ENCODE data around the gene HSPE1.

The HSPE1 gene

DNA sequence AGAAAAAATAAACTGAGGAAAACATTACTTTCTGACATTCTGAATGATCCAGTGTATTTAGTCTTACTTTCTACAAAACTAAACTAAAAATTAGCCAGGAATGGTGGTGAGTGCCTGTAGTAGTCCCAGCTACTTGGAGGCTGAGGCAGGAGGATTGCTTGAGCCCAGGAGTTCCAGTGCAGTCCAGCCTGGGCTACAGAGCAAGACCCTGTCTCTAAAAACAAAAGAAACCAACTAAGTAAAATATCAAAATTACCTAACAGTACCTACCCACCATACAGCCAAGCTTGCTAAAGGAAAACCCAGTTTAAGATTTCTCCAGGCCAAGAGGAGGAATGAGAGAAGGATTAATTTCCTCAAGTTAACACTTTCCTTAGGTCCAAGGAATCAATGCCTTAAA, 3.5 kb upstream of the HSPE1 start:
- no peak overlapping the region for H3K27ac ChIP-seq
- H3K4me3 ChIP-seq = no peak overlapping the region

DNA sequence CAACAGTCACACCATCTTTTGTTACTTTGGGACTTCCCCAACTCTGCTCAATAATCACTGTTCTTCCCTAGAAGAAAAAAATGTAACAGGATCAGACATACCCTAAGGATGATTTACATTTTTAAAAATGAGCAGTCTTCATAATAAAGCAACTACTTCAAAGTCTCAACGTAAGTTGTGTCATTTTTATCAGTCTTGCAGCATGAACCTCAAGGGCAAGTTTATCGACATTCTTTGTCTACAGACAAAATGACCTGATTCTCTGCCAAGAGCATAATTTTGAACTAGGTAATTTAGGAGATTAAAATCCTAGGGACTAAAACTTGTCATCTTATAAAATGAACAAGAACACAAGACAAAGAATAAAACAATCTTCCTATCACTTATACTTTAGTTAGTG, 2.9 kb upstream of the HSPE1 start:
- Histone ChIP-seq H3K27ac (no peak overlapping the region), H3K4me3 (peak overlapping the region in 2 of 7 experiments; percentile 94 to 97)

DNA sequence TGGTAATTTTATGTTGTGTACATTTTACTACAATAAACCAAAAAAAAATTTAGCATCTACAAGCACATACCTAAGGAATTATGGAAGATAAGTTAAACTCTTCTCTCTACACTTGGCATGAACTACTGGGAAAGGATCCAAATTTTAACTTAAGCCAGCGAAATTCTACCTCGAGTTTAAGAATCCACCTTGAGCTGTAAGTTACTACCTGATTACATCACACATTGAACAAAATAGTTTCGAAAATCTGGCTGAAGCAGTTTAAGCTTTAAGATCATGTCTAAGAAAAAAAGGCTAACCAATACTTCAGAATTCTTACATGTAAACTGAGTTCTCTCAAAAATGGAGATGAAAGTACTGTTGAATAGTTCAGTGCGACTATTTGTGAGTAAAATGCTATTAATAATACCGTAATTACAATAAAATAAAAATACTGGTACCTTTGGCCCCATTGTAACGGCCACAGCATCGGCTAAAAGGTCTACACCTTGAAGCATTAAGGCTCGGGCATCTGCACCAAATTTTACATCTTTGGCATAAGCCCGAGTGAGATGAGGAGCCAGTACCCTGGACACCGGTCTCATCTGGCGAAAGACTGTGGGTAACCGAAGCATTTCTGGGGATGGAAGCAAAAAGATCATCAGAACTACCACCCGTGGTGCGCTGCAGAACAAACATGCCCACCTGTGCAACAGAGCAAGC, 1.8 kb upstream of the HSPE1 start:
- Histone ChIP-seq H3K4me3 (peak overlapping the region; percentile 65 to 97 (median 91)), H3K27ac (peak overlapping the region in 19 of 21 experiments; percentile 81 to 99 (median 93))

DNA sequence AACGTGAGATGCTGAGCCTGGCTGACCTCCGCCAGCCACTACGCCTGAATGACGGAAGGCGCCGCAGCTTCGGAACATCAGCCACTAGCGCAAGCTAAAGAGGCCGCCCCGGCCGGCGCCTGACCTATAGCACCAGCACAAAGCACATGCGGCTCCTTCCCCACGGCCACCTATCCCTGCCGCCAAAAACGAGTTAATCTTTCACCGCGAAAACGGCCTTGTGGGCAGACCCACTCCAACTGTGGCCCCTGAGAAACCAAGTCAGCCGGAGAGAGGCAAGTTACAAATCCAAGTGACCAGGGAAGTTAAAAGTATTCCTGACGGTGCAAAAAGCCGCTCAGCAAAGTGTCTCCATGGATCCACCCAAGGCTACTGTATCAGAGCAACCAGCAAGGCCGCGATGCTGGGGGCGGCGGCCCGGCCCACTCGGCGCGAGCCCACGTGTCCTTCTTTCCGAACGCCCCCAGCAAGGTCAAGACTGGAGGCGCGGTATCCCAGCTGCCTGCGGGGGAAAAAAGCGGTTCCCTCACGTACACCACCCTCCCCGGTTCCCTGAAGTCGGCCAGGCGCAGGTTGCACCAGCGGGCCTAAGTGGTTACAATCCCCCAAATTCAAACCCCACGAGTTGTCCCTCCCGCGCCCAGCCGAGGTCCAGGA, 1.1 kb upstream of the HSPE1 start:
- Histone ChIP-seq H3K27ac (peak overlapping the region; percentile 79 to 99 (median 93)), H3K4me3 (peak overlapping the region; percentile 65 to 97 (median 91))

DNA sequence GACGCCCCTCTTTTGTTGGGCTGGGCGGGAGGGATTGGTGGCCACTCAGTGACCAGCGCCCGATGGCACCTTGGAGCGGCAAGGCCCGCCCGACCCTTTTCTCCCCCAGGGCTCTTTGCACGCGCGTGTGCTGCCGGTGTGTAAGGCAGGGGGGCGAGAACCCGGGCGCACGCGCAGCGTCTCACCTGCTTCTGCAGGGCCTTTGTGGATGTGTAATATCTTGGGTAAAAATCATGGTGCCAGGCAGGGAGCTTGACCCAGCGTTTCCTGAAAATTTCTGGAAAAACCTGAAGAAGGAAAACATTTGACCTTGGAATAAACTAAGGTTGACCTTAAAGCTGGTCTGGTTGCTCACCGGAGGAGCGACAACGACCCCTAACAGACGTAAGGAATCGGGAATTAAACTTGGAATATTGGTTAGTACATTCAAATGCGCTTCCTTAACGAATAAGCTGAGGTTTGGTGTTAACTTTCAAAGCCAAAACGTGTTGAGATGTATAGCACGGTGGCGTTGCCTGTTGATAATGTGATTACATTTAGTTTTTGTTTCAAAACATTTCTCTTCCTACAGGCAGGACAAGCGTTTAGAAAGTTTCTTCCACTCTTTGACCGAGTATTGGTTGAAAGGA, 438 bp downstream of the HSPE1 start:
- H3K27ac ChIP-seq = peak overlapping the region; percentile 57 to 99 (median 93)
- peak overlapping the region; percentile 65 to 97 (median 91) for H3K4me3 ChIP-seq

DNA sequence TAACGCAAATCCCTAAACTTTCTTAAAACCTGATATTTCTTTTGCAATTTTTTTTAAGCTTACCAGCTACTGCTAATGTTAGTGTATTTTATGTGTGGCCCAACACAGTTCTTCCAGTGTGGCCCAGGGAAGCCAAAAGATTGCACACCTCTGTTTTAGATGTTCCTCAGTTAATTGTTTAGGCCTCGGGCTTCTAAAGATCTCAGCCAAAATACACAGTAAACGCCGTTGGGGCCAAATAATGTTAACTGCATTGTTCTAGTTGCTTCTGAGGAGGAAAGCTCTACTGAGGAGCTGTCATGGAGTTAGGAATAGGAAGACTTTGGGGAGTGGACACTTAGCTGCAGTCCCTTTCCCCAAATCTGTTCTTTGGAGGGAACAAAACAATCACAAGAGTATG, 2.0 kb downstream of the HSPE1 start:
- Histone ChIP-seq H3K4me3 (peak overlapping the region in 1 of 7 experiments; percentile 97), H3K27ac (peak overlapping the region in 5 of 21 experiments; percentile 4 to 98 (median 95))

DNA sequence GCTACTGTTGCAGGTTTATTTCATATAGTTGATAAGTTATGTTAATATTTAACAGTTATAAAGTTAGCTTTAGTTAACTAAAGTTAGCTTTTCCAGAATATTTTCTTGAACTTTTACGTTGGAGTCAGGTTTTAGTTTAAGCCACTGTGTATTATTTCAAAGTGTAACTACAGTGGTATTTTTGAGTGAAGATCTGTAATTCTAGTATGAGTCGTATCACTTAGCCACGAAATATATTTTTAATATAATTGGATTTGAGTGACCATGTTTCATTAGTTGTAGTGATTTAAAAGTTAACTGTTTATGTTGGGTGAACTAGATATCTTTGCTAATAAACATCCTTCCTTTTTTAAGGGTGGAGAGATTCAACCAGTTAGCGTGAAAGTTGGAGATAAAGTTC, 2.5 kb downstream of the HSPE1 start:
- Histone ChIP-seq H3K4me3 (no peak overlapping the region), H3K27ac (peak overlapping the region in 2 of 21 experiments; percentile 93 to 96)

DNA sequence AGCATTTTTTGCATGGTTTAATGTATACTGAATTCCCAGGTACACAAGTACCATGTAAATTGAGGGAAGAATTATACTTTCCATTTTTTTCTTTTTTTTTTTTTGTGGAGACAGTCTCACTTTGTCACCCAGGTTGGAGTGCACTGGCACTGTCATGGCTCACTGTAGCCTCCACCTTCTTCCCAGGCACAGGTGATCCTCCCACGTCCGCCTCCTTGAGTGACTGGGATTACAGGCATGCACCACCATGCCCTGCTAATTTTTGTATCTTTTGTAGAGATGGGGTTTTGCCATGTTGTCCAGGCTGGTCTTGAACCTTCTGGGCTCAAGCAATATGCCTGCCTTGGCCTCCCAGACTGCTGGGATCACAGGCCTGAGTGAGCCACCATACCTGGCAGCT, 3.8 kb downstream of the HSPE1 start:
- H3K27ac ChIP-seq = no peak overlapping the region
- no peak overlapping the region for H3K4me3 ChIP-seq

DNA sequence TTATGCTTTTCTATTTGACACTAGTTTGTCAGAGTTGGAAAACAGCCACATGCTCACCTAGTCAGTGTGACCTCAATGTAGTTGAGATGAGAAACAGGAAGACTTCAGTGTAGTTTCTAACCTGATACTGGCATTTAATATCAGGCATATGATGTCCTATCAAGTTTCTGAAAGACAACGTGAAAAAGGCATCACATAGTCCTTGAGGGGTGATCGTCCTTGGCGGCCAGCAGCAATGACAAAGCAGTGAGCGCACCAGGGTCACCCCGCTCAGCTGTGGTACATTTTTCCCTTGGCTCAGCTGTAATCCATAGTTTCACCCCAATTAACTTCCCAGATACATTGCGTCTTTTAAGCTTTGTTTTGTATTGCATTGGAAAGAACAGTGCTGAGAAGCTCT, 4.3 kb downstream of the HSPE1 start:
- no peak overlapping the region for H3K4me3 ChIP-seq
- no peak overlapping the region for H3K27ac ChIP-seq

DNA sequence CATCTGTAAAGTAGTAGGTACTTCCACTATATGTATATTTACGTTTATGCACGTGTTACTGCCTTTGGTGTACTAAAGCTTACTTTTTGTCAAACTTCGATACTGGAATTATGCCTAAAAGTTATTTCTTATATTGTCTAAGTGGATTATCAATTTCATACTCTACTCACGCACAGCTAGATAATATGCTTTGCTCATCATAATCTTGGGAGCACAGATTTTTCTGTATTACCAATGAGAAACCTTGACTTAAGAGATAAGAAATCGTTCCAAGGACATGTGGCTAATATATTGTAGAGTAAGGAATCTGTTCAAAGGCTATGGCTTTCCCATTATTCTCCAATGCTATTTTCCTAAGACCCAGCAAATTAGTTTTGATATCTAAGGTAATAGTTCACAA, 6.5 kb downstream of the HSPE1 start:
- Histone ChIP-seq H3K4me3 (no peak overlapping the region), H3K27ac (no peak overlapping the region)

DNA sequence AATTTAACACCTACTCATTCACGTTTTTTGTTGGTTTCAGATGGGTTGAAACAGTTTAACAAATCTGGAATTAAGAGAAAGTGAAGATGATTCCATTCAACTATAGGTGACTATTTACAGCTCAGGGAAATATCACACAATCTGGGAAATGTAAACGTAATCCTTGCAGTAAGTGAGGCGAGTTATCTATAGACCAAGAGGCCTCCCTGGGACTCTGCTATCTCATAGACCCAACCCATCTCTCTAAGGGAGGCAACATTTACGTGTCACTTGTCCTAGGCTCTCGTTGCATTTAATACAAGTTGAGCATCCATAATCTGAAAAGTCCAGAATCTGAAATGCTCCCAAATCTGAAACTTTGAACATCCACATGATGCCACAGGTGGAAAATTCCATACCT, 13.7 kb downstream of the HSPE1 start:
- Histone ChIP-seq H3K27ac (no peak overlapping the region), H3K4me3 (no peak overlapping the region)

DNA sequence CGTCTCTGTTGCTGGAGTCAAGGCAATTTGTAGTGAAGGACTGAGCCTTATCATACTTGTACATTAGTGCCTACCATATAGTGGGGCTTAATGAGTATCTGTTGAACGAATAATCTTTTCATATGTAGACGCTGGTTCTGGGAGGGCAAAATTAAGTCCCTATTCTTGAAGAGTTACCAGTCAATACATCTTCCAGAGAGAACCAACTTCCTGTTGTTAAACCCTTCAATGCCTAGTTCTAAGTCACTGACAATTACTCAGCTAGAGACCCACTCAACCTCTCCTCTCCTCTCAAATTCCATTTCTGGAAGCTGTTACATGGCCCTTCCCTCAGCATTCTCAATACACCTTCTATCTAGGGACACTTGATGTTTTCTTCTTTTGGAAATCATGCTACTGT, 14.6 kb downstream of the HSPE1 start:
- peak overlapping the region in 20 of 21 experiments; percentile 83 to 99 (median 95) for H3K27ac ChIP-seq
- peak overlapping the region in 5 of 7 experiments; percentile 79 to 99 (median 95) for H3K4me3 ChIP-seq

DNA sequence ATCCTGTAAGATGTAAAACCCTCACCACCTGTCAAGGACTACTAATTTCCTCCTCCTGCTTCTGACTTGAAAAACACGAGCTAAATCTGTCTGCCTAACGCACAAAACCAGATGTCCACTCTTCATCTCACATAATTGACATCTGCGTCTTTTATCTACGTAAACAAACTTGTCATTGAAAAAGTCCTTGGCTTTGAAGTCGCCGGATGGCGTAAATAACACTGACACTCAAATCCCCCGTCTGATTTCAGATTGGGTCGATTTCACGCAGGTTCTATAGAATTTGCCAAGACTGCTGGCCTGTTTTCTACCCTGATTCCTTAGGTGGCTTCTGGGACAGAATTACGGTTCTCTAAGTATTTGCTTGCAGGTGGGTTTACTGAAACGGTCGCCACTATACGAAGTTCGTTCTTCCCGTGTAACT, 15.1 kb downstream of the HSPE1 start:
- Histone ChIP-seq H3K27ac (peak overlapping the region; percentile 63 to 99 (median 95)), H3K4me3 (peak overlapping the region; percentile 73 to 99 (median 87))

DNA sequence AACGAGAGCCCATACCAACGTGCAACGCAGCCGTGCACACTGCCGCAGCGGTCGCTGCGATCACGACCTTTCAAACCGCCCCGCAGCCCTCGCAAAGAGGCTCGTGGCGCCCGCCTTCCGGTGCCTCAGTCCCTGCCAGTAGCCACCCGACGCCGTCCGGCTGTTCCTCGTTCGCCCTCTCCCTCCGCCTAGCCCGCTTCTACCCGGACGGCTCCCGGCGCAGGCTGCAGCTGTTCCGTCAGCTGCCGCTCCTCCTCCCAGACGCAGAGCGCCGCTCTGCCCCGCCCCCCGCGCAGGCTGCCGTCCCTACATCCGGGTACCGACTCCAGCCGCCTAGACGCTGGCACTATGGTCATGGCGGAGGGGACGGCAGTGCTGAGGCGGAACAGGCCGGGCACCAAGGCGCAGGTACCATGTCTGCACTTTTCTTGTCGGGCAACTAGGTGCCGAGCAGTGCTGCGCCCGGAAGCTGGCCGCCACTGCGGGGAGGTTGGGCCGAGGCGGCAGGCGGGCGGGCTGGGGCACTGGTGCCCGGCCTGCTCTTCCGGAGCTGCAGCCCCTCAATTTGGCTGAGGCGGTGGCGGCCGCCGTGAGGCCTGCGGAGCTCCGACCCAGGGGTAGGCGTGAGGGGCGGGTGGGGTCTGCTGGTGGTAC, 15.7 kb downstream of the HSPE1 start, which contains the start of gene MOB4:
Gene MOB4, plus strand, starts transcription at position 328 of the 654 bp plus-strand sequence. Its CDS starts 21 bp downstream, at position 349.
- H3K27ac ChIP-seq = peak within 1 kb of the TSS; percentile 63 to 99 (median 95)

DNA sequence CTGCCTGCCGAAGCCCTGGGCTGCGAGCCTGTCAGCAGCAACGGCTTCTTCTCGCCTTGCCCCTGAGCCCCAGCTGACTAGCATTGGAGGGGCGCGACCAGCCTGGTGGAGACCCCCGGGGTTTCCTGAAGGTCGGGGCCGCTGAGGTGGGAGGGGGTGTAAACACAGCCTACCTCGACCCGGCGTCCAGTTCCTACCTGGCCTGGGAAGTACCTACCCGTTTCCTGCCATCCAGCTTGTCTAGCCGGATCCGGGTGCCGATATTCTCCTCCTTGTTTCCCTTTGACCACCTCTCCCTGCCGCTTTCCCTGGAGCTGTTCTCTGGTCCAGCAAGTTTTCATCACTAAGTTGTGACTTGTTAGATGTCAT, 16.2 kb downstream of the HSPE1 start:
- peak overlapping the region; percentile 73 to 99 (median 87) for H3K4me3 ChIP-seq

More for the DNA sequence above, 15.7 kb downstream of the HSPE1 start, which contains the start of gene MOB4:
- peak within 1 kb of the TSS; percentile 73 to 99 (median 87) for H3K4me3 ChIP-seq

DNA sequence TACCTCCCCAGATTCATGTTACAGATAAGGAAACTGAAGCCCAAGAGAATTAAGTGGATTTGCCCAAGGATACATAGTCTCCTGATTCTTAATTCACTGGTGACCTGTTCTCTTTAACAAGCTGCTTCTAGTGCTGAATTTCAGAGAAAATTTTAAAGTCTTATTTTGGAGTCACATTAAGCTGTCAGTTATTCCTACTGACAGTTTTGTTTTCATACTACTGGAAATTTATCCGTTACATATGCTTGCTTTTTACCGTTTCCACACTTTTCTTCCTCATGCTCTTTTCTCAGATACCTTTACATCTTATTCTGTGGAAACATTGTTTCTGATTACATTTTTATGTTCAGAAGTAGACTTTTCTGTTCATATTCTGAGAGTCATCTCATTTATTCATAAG, 17.0 kb downstream of the HSPE1 start:
- peak overlapping the region in 9 of 21 experiments; percentile 16 to 99 (median 93) for H3K27ac ChIP-seq
- peak overlapping the region; percentile 73 to 99 (median 87) for H3K4me3 ChIP-seq

More for the DNA sequence above, 16.2 kb downstream of the HSPE1 start:
- H3K27ac ChIP-seq = peak overlapping the region; percentile 63 to 99 (median 95)

DNA sequence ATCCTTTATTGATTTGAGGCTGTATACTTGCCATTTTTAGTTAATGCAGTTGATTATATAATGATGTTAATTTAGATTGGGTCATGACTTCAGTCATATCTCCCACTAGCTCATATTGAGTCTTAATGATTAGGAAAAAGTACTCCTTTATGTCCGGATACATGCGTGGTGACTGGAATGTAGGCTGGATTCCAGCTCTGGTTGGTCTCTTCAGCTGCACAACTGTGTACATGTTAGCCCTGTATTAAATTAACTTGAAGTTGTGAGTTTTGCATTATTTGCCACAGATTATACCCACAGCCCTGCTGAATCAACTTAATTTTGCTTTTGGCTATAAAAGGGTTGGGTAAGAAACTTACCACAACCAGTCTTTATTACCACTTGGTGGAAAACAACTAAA, 38.2 kb downstream of the HSPE1 start:
- Histone ChIP-seq H3K27ac (no peak overlapping the region), H3K4me3 (no peak overlapping the region)

DNA sequence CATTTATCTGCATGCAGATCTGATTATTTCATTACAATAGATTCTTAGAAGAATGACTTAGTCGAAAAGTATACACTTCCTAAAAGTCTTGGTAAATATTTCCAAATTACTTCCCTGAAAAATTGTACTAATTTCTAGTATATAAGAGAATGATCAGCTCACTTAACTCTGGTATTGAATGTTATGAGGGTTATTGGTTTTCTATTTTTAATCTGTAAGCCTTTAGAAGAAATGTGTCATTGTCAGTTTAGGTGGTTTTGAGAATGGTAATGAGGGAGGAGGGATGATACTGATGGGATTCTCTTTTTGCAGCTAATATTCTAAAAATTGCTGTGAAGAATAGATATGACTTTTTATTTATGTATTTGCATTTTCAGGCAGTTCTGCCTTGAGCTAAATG, 39.6 kb downstream of the HSPE1 start:
- H3K27ac ChIP-seq = no peak overlapping the region
- H3K4me3 ChIP-seq = no peak overlapping the region

DNA sequence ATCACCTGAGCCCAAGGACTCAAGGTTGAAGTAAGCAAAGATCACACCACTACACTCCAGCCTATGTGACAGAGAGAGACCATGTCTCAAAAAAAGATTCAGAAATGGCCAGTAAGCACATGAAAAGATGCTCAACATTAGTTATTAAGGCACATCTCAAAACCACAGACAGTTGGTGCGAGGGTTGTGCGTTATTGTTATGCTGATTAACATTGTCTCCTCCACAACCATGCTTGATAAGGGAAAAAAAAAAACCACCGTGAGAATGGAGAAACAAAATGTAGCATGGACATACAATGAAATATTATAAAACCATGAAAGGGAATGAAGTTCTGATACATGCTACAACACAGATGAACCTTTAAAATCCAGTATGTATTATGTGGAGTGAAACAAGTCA, 43.0 kb downstream of the HSPE1 start:
- Histone ChIP-seq H3K27ac (no peak overlapping the region), H3K4me3 (no peak overlapping the region)

All from skin epidermis (tissue), 12 donors.